Activated T-cell treated with anti-CD3 and anti-CD28 coated beads for 48 hours (primary cell): ENCODE measurements around the gene CERS5.

Experiments used
- DNase-seq: peaks from one replicate; pipeline ENCODE4 v3.0.0-alpha.2; 2020; ENCODE audit warnings: low read depth

CERS5 gene

GRCh38 chr12:50127546-50127945 is 39.6 kb downstream of the CERS5 start:
- no peak for DNase-seq

GRCh38 chr12:50123203-50123602 is 44.0 kb downstream of the CERS5 start:
- DNase-seq: no peak

GRCh38 chr12:50121641-50122040 is 45.5 kb downstream of the CERS5 start:
- no peak for DNase-seq

GRCh38 chr12:50120953-50121352 is 46.2 kb downstream of the CERS5 start:
- no peak for DNase-seq

- DNase-seq: no peak
Observed at GRCh38 chr12:50120521-50120920, 46.6 kb downstream of the CERS5 start.

GRCh38 chr12:50119387-50119786 is 47.8 kb downstream of the CERS5 start:
- DNase-seq: no peak

GRCh38 chr12:50117057-50117622 is 50.0 kb downstream of the CERS5 start:
- DNase-seq: no peak

GRCh38 chr12:50112456-50113218 is 54.5 kb downstream of the CERS5 start:
- DNase-seq: no peak

GRCh38 chr12:50111693-50112455 is 55.3 kb downstream of the CERS5 start, which contains the start of gene COX14:
TSS of gene COX14 (plus strand) at chr12:50112236. CDS start at chr12:50120044, 7,808 bp downstream.
- DNase-seq: peak; percentile 98

- no peak for DNase-seq
Observed at GRCh38 chr12:50111395-50111692, 55.8 kb downstream of the CERS5 start.

GRCh38 chr12:50110762-50111351 is 56.3 kb downstream of the CERS5 start:
- no peak for DNase-seq

GRCh38 chr12:50110127-50110761 is 56.9 kb downstream of the CERS5 start:
- DNase-seq: no peak

- no peak for DNase-seq
Observed at GRCh38 chr12:50109319-50109718, 57.9 kb downstream of the CERS5 start.

GRCh38 chr12:50107416-50108268 is 59.5 kb downstream of the CERS5 start:
- no peak for DNase-seq

GRCh38 chr12:50106907-50107306 is 60.3 kb downstream of the CERS5 start:
- no peak for DNase-seq

GRCh38 chr12:50105913-50106450 is 61.2 kb downstream of the CERS5 start:
- no peak for DNase-seq

- DNase-seq: no peak
Observed at GRCh38 chr12:50104417-50105366, 62.5 kb downstream of the CERS5 start.

- DNase-seq: no peak
Observed at GRCh38 chr12:50103767-50104321, 63.3 kb downstream of the CERS5 start, which contains the start of gene GPD1. TSS of gene GPD1 (plus strand) at chr12:50104008. CDS start at chr12:50104051, 43 bp downstream.

- DNase-seq: no peak
Observed at GRCh38 chr12:50103351-50103750, 63.8 kb downstream of the CERS5 start.
